WTC11 (cell line): ENCODE data around the gene AP3B2. TPM values are rescaled to one million over a fixed set of nuclear protein-coding genes. Genes with fewer than 3 reads are reported as not detected.

ENCODE experiments used
- AFF4 ChIP-seq: sonication (generic); formaldehyde crosslinking; IDR thresholded peaks from 2 replicates; pipeline ENCODE4 v1.8.1; 2023; ENCODE audit warnings: mild to moderate bottlenecking, missing genetic modification reagents, borderline replicate concordance
- GTF2I ChIP-seq: fragments of 250-450 bp; sonication (Bioruptor Pico); conservative IDR thresholded peaks from 2 replicates; pipeline ENCODE4 v1.4.0; 2021; ENCODE audit warnings: mild to moderate bottlenecking
- HMGA2 ChIP-seq: fragments of 250-450 bp; sonication (Bioruptor Pico); IDR thresholded peaks from 2 replicates; pipeline ENCODE4 v1.4.0; 2021; ENCODE audit warnings: mild to moderate bottlenecking, moderate library complexity
- HMGXB4 ChIP-seq: sonication (generic); formaldehyde crosslinking; IDR thresholded peaks from 2 replicates; pipeline ENCODE4 v1.8.1; 2023; ENCODE audit warnings: mild to moderate bottlenecking, moderate library complexity, missing genetic modification reagents
- JUN ChIP-seq: sonication (generic); formaldehyde crosslinking; IDR thresholded peaks from 2 replicates; pipeline ENCODE4 v1.8.0; 2023; ENCODE audit warnings: mild to moderate bottlenecking, missing genetic modification reagents
- MLX ChIP-seq: sonication (generic); formaldehyde crosslinking; IDR thresholded peaks from 2 replicates; pipeline ENCODE4 v1.8.1; 2023; ENCODE audit warnings: mild to moderate bottlenecking, missing genetic modification reagents, moderate library complexity
- NFATC4 ChIP-seq: fragments of 250-450 bp; sonication (Bioruptor Pico); IDR thresholded peaks from 2 replicates; pipeline ENCODE4 v1.9.0; 2021; ENCODE audit warnings: mild to moderate bottlenecking
- NR2C2 ChIP-seq: sonication (generic); formaldehyde crosslinking; IDR thresholded peaks from 2 replicates; pipeline ENCODE4 v1.8.0; 2022; ENCODE audit warnings: mild to moderate bottlenecking, missing genetic modification reagents
- NR3C1 ChIP-seq: sonication (generic); formaldehyde crosslinking; conservative IDR thresholded peaks from 2 replicates; pipeline ENCODE4 v1.8.1; 2023; ENCODE audit warnings: low read depth, mild to moderate bottlenecking, missing genetic modification reagents
- RELA ChIP-seq: sonication (generic); formaldehyde crosslinking; IDR thresholded peaks from 2 replicates; pipeline ENCODE4 v1.8.1; 2022; ENCODE audit warnings: missing genetic modification reagents, mild to moderate bottlenecking, borderline replicate concordance
- SMAD3 ChIP-seq: sonication (generic); formaldehyde crosslinking; IDR thresholded peaks from 2 replicates; pipeline ENCODE4 v1.8.0; 2022; ENCODE audit warnings: missing genetic modification reagents, mild to moderate bottlenecking, borderline replicate concordance
- STAT6 ChIP-seq: sonication (generic); formaldehyde crosslinking; conservative IDR thresholded peaks from 2 replicates; pipeline ENCODE4 v1.8.1; 2023; ENCODE audit warnings: mild to moderate bottlenecking, low read depth, missing genetic modification reagents, moderate library complexity
- TEAD4 ChIP-seq: sonication (generic); formaldehyde crosslinking; IDR thresholded peaks from 2 replicates; pipeline ENCODE4 v1.8.0; 2022; ENCODE audit warnings: mild to moderate bottlenecking, missing genetic modification reagents
- ZNF232 ChIP-seq: sonication (generic); formaldehyde crosslinking; IDR thresholded peaks from 2 replicates; pipeline ENCODE4 v1.8.0; 2022; ENCODE audit warnings: mild to moderate bottlenecking, missing genetic modification reagents
- ZNF532 ChIP-seq: fragments of 250-450 bp; sonication (Bioruptor Pico); IDR thresholded peaks from 2 replicates; pipeline ENCODE4 v1.9.0; 2021; ENCODE audit warnings: mild to moderate bottlenecking, borderline replicate concordance
- total RNA-seq: library from RNA; stranded (reverse); gene quantifications from 3 replicates; pipeline ENCODE4 v1.2.3, GENCODE V29; 2021
- TF ChIP-seq, protein P1 (sequence below): fragments of 200-600 bp; IDR thresholded peaks from 2 replicates; pipeline ENCODE4 v1.8.0; 2022; ENCODE audit warnings: antibody characterized with exemption
- TF ChIP-seq, protein P2 (sequence below): sonication (generic); formaldehyde crosslinking; IDR thresholded peaks from 2 replicates; pipeline ENCODE4 v1.8.0; 2023; ENCODE audit warnings: missing genetic modification reagents
- TF ChIP-seq, protein P3 (sequence below): sonication (generic); formaldehyde crosslinking; IDR thresholded peaks from 2 replicates; pipeline ENCODE4 v1.8.1; 2022; ENCODE audit warnings: low read depth, mild to moderate bottlenecking, moderate library complexity, missing genetic modification reagents, borderline replicate concordance

AP3B2 gene
- total RNA-seq, 1 experiment from 2014 or later: 17.7 TPM

DNA sequence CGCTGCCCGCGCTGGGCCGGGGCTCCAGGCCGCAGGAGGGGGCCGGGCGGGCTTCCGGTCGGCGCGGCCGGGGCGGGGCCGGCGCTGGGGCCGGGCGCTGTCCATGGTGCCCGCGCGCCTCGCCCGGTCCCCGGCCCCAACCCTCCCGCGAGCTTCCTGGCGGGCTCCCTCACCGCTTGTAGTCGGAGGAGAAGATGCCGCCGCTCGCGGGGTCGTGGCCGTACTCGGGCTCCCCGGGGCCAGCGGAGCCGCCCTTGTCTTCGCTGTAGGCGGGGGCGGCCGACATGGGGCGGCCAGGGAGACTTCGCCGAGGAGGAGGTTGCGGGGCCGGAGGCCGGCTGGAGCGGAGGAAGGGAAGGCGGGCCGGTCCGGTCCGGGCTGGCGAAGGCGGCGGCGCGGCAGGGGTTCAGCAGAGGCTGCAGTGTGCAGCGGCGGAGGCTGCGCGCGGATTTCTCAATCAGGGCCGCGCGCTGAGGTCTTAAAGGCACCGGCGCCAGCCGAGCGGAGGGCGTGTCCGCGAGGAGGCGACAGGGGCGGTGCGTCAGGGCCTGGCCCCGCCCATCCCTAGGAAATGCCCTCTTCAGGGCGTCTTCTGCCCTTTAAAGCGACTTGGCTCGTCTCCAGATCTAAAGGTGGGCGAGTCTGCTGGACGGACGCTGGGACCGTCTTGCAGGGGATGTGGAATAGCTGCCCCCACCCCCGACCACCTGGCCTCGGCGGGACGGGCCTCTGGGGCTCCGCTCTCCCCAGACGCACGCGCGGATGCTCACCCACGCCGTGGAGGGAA lies at the start of gene AP3B2 (continued):
- TF ChIP-seq AFF4 (CRISPR knock-in tag): no peak
- TF ChIP-seq RELA (CRISPR knock-in tag): no peak
- TF ChIP-seq SMAD3 (CRISPR knock-in tag): peak; percentile 7
- TF ChIP-seq HMGXB4 (CRISPR knock-in tag): peak; percentile 72; the same call in 1 of the 2 replicates
- TF ChIP-seq, protein P1, sequence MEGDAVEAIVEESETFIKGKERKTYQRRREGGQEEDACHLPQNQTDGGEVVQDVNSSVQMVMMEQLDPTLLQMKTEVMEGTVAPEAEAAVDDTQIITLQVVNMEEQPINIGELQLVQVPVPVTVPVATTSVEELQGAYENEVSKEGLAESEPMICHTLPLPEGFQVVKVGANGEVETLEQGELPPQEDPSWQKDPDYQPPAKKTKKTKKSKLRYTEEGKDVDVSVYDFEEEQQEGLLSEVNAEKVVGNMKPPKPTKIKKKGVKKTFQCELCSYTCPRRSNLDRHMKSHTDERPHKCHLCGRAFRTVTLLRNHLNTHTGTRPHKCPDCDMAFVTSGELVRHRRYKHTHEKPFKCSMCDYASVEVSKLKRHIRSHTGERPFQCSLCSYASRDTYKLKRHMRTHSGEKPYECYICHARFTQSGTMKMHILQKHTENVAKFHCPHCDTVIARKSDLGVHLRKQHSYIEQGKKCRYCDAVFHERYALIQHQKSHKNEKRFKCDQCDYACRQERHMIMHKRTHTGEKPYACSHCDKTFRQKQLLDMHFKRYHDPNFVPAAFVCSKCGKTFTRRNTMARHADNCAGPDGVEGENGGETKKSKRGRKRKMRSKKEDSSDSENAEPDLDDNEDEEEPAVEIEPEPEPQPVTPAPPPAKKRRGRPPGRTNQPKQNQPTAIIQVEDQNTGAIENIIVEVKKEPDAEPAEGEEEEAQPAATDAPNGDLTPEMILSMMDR: no peak
- TF ChIP-seq NR3C1 (CRISPR knock-in tag): peak; percentile 87; the same call in 1 of the 2 replicates
- TF ChIP-seq, protein P2, sequence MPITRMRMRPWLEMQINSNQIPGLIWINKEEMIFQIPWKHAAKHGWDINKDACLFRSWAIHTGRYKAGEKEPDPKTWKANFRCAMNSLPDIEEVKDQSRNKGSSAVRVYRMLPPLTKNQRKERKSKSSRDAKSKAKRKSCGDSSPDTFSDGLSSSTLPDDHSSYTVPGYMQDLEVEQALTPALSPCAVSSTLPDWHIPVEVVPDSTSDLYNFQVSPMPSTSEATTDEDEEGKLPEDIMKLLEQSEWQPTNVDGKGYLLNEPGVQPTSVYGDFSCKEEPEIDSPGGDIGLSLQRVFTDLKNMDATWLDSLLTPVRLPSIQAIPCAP (CRISPR knock-in tag): 0 out of 2 replicates have a peak, but pooled peaks have one; percentile 67
- peak; percentile 40; the same call in 1 of the 2 replicates for TF ChIP-seq JUN
- no peak for TF ChIP-seq ZNF532 (CRISPR knock-in tag)
- peak; percentile 51; the same call in 1 of the 2 replicates for TF ChIP-seq ZNF232 (CRISPR knock-in tag)
- TF ChIP-seq, protein P3, sequence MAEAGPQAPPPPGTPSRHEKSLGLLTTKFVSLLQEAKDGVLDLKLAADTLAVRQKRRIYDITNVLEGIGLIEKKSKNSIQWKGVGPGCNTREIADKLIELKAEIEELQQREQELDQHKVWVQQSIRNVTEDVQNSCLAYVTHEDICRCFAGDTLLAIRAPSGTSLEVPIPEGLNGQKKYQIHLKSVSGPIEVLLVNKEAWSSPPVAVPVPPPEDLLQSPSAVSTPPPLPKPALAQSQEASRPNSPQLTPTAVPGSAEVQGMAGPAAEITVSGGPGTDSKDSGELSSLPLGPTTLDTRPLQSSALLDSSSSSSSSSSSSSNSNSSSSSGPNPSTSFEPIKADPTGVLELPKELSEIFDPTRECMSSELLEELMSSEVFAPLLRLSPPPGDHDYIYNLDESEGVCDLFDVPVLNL (CRISPR knock-in tag): peak; percentile 85; the same call in 1 of the 2 replicates
- TF ChIP-seq NFATC4 (CRISPR knock-in tag): no peak
- TF ChIP-seq NR2C2 (CRISPR knock-in tag): no peak
- no peak for TF ChIP-seq HMGA2 (CRISPR knock-in tag)
- no peak for TF ChIP-seq TEAD4
- TF ChIP-seq STAT6 (CRISPR knock-in tag): no peak
- TF ChIP-seq MLX: no peak
- no peak for TF ChIP-seq GTF2I (CRISPR knock-in tag)
